Cardiac muscle cell (in vitro differentiated cells and primary cell): ENCODE results near the gene ABCB6. TPM values are rescaled to one million over a fixed set of nuclear protein-coding genes. Genes with fewer than 3 reads are reported as not detected.

ENCODE experiments used
- DNase-seq, 2 donors: peaks; one replicate each; pipeline versions ENCODE4 v3.0.0 to v3.0.0-alpha.2; 2010 to 2017; ENCODE audit warnings: low read depth in 1 of 2, low spot score in 1 of 2
- H3K27ac ChIP-seq: fragments of 200-600 bp; sonication (generic); 2 replicates; pipeline ENCODE4 v1.5.1; 2016
- H3K27me3 ChIP-seq: fragments of 200-600 bp; sonication (generic); 2 replicates; pipeline ENCODE4 v1.6.0; 2016; ENCODE audit warnings: control low read depth
- H3K36me3 ChIP-seq: fragments of 200-600 bp; sonication (generic); 2 replicates; pipeline ENCODE4 v1.5.1; 2016; ENCODE audit warnings: control low read depth
- H3K4me1 ChIP-seq: fragments of 200-600 bp; sonication (generic); 2 replicates; pipeline ENCODE4 v1.8.1; 2017; ENCODE audit warnings: low read depth, mild to moderate bottlenecking, mixed run types
- H3K4me3 ChIP-seq: fragments of 200-600 bp; sonication (generic); 2 replicates; pipeline ENCODE4 v1.5.1; 2016; ENCODE audit warnings: mild to moderate bottlenecking
- H3K9me3 ChIP-seq: fragments of 200-600 bp; sonication (generic); 2 replicates; pipeline ENCODE4 v1.5.1; 2017; ENCODE audit warnings: low read depth, mild to moderate bottlenecking, control low read depth
- CTCF ChIP-seq: IDR thresholded peaks from 2 replicates; pipeline ENCODE4 v1.5.1; 2012; ENCODE audit warnings: low read depth, mild to moderate bottlenecking, low read length
- polyA plus RNA-seq: library from polyadenylated mRNA; unstranded; fragments of >200 nt; fragmentation: Nextera tagmentation; extraction: Ambion mirVana; gene quantifications from 2 replicates; pipeline ENCODE4 v1.2.1, GENCODE V29; 2016
- total RNA-seq: library from RNA; depleted of rRNA; stranded (reverse); fragments of >200 nt; gene quantifications from 2 replicates; pipeline ENCODE4 v1.2.3, GENCODE V29; 2016

Gene ABCB6
- total and polyA plus RNA-seq, 2 experiments from 2014 or later = 9.6 to 32.9 TPM

GRCh38 chr2:219234331-219234730 is 15.6 kb upstream of the ABCB6 start:
- Histone ChIP-seq H3K4me3 (no peak overlapping the region), H3K36me3 (peaks cover 60% of the 10 kb centered on the region), H3K9me3 (no peaks in the 10 kb centered on the region), H3K4me1 (peaks cover 9% of the 10 kb centered on the region), H3K27me3 (no peaks in the 10 kb centered on the region), H3K27ac (no peak overlapping the region)
- no peak for DNase-seq
- TF ChIP-seq CTCF = no peak

DNA sequence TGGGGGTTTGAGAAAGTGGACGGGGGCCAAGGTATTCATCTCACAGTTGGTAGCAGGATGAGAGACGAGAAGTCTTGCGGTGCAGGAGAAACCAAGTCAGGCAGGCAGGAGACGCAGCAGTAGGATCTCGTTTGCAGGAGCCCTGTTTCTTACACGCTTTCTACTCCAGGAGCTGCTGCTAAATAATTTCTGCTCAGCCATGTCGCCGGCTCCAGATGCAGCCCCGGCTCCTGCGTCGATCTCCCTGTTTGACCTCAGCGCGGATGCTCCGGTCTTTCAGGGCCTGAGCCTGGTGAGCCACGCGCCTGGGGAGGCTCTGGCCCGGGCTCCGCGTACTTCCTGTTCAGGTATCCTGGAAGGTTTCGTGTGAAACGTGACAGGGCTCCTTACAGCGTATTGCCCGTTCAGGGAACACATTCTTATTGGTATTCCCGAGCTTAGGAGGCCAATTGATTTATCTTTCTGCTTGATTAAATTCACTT is 11.3 kb upstream of the ABCB6 start:
- H3K36me3 ChIP-seq = peaks cover 39% of the 10 kb centered on the region
- no peak for TF ChIP-seq CTCF
- DNase-seq = peak; percentile 55 to 71

GRCh38 chr2:219229305-219230058 is 10.7 kb upstream of the ABCB6 start, which contains the start of the genes ANKZF1 and ATG9A:
TSS of gene ANKZF1 (plus strand) at chr2:219229806. CDS start at chr2:219230258, 452 bp downstream.
TSS of gene ATG9A (minus strand) at chr2:219229636. CDS start at chr2:219228024, 1,612 bp downstream.
- DNase-seq = peak; percentile 100
- Histone ChIP-seq H3K27ac (peak within 1 kb of the TSS; percentile 94), H3K27me3 (no peaks in the 10 kb centered on the region), H3K4me3 (peak within 1 kb of the TSS; percentile 72), H3K36me3 (peaks cover 41% of the 10 kb centered on the region), H3K4me1 (peaks cover 16% of the 10 kb centered on the region), H3K9me3 (no peaks in the 10 kb centered on the region)
- TF ChIP-seq CTCF = no peak

More for the DNA sequence above, 11.3 kb upstream of the ABCB6 start:
- Histone ChIP-seq H3K27ac (peak overlapping the region; percentile 94), H3K4me1 (peaks cover 16% of the 10 kb centered on the region), H3K4me3 (peak overlapping the region; percentile 72), H3K9me3 (no peaks in the 10 kb centered on the region), H3K27me3 (no peaks in the 10 kb centered on the region)

- no peak for DNase-seq
- H3K27me3 ChIP-seq = no peaks in the 10 kb centered on the region
- no peak for TF ChIP-seq CTCF
- H3K4me1 ChIP-seq = peaks cover 16% of the 10 kb centered on the region
- peak overlapping the region; percentile 94 for H3K27ac ChIP-seq
- peak overlapping the region; percentile 72 for H3K4me3 ChIP-seq
- no peaks in the 10 kb centered on the region for H3K9me3 ChIP-seq
- peaks cover 41% of the 10 kb centered on the region for H3K36me3 ChIP-seq
Observed at GRCh38 chr2:219228911-219229304, 10.2 kb upstream of the ABCB6 start.

GRCh38 chr2:219228041-219228910 is 9.5 kb upstream of the ABCB6 start:
- no peak for DNase-seq
- Histone ChIP-seq H3K4me1 (peaks cover 16% of the 10 kb centered on the region), H3K36me3 (peaks cover 41% of the 10 kb centered on the region), H3K27ac (peak overlapping the region; percentile 94), H3K27me3 (no peaks in the 10 kb centered on the region), H3K9me3 (no peaks in the 10 kb centered on the region), H3K4me3 (peak overlapping the region; percentile 72)
- no peak for TF ChIP-seq CTCF
